ENCODE results near the gene CHD9. TPM values are rescaled to one million over a fixed set of nuclear protein-coding genes. Genes with fewer than 3 reads are reported as not detected.

The CHD9 gene
- total and polyA plus RNA-seq, 9 of the 15 experiments (the other 6 are each of a cell fraction or from before 2014, with no cell fraction given): 29.0 to 69.3 (median 40.6) TPM

GRCh38 chr16:53054670-53055485 is at the start of gene CHD9 (continued):
- TF ChIP-seq, protein P1, sequence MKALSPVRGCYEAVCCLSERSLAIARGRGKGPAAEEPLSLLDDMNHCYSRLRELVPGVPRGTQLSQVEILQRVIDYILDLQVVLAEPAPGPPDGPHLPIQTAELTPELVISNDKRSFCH (CRISPR knock-in tag; IDR thresholded peaks at IDR 0.05): no peak
- TF ChIP-seq, protein P1 (tag; IDR thresholded peaks at IDR 0.05): 0 out of 2 replicates have a peak, but pooled peaks have one; percentile 12
- TF ChIP-seq STAG1 (CRISPR knock-in tag; IDR thresholded peaks at IDR 0.05; ENCODE audit: borderline replicate concordance) (peak; percentile 64; the same call in 1 of the 2 replicates), USF2 (CRISPR knock-in tag; IDR thresholded peaks at IDR 0.05) (peak; percentile 76), SUPT5H (IDR thresholded peaks at IDR 0.05) (peak; percentile 44), POLR2G (IDR thresholded peaks at IDR 0.05; ENCODE audit: low read depth, low read length) (peak; percentile 95), ZBTB34 (CRISPR knock-in tag; IDR thresholded peaks at IDR 0.05) (no peak), MBD2 (IDR thresholded peaks at IDR 0.05; ENCODE audit: borderline replicate concordance, low read depth) (peak; percentile 9), ARID2 (IDR thresholded peaks at IDR 0.05) (peak; percentile 30; the same call in 1 of the 2 replicates), TEAD1 (CRISPR knock-in tag; IDR thresholded peaks at IDR 0.05) (peak in 1 of 2 experiments; percentile 92; a peak in 2 of 4 replicates), RCOR1 (IDR thresholded peaks at IDR 0.05; ENCODE audit: borderline replicate concordance in 1 of 2, low read depth in 2 of 2, low read length in 2 of 2) (peak in 1 of 2 experiments; percentile 60; a peak in 1 of 4 replicates), YY1 (IDR thresholded peaks at IDR 0.05; ENCODE audit: borderline replicate concordance in 1 of 3, control insufficient read depth in 1 of 3, extremely low read depth in 1 of 3, insufficient read depth in 3 of 3, insufficient read length in 1 of 3, insufficient replicate concordance in 2 of 3, low read depth in 1 of 3, low read length in 2 of 3) (peak in 2 of 3 experiments; percentile 21 to 55)
- TF ChIP-seq, protein P2, sequence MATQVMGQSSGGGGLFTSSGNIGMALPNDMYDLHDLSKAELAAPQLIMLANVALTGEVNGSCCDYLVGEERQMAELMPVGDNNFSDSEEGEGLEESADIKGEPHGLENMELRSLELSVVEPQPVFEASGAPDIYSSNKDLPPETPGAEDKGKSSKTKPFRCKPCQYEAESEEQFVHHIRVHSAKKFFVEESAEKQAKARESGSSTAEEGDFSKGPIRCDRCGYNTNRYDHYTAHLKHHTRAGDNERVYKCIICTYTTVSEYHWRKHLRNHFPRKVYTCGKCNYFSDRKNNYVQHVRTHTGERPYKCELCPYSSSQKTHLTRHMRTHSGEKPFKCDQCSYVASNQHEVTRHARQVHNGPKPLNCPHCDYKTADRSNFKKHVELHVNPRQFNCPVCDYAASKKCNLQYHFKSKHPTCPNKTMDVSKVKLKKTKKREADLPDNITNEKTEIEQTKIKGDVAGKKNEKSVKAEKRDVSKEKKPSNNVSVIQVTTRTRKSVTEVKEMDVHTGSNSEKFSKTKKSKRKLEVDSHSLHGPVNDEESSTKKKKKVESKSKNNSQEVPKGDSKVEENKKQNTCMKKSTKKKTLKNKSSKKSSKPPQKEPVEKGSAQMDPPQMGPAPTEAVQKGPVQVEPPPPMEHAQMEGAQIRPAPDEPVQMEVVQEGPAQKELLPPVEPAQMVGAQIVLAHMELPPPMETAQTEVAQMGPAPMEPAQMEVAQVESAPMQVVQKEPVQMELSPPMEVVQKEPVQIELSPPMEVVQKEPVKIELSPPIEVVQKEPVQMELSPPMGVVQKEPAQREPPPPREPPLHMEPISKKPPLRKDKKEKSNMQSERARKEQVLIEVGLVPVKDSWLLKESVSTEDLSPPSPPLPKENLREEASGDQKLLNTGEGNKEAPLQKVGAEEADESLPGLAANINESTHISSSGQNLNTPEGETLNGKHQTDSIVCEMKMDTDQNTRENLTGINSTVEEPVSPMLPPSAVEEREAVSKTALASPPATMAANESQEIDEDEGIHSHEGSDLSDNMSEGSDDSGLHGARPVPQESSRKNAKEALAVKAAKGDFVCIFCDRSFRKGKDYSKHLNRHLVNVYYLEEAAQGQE (IDR thresholded peaks at IDR 0.05; ENCODE audit: borderline replicate concordance): peak; percentile 85
- TF ChIP-seq, protein P2 (CRISPR knock-in tag; IDR thresholded peaks at IDR 0.05; ENCODE audit: low read depth): 0 out of 2 replicates have a peak, but pooled peaks have one; percentile 53
